HFF-Myc (cell line): ENCODE measurements around the gene ARHGAP15.
A peak's percentile ranks its signal among the peaks of the same experiment; 100 is the strongest.
"Not testable (repeated sequence)": the region's sequence is repeated elsewhere in the genome, so short reads cannot be mapped to it uniquely, and the experiment has no call there.

Source experiments
- DNase-seq: peaks from one replicate; pipeline ENCODE4 v3.0.0-alpha.2; 2011; ENCODE audit warnings: low read depth; ENCODE audit errors: extremely low read depth
- H3K4me3 ChIP-seq: replicated peaks from 2 replicates; pipeline ENCODE4 v1.5.1; 2011; ENCODE audit warnings: low read depth, mild to moderate bottlenecking, control low read depth, low read length
- TF ChIP-seq, protein P1 (sequence below): IDR thresholded peaks from 2 replicates; pipeline ENCODE4 v1.5.1; 2012; ENCODE audit warnings: mild to moderate bottlenecking, low read depth, low read length, control low read depth; ENCODE audit errors: missing control alignments

The ARHGAP15 gene

DNA sequence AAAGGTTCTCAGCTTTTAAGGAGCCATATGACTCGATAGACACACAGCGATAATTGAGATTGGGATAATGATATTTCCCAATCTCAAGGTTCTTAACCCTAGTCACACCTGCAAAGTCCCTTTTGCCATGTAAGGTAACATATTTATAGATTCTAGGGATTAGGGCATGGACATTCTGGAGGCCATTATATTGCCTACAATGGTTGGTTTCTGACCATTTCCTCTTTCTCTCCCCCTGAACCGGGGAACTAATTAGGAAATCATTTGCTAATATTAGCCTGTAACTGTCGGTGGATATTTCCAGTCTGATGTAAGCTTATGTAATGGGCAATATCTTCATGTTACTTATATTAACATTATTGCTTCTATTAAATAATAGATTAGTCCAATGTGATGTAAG, 40.8 kb upstream of the ARHGAP15 start:
- no peak overlapping the region for H3K4me3 ChIP-seq
- no peak for DNase-seq
- TF ChIP-seq, protein P1, sequence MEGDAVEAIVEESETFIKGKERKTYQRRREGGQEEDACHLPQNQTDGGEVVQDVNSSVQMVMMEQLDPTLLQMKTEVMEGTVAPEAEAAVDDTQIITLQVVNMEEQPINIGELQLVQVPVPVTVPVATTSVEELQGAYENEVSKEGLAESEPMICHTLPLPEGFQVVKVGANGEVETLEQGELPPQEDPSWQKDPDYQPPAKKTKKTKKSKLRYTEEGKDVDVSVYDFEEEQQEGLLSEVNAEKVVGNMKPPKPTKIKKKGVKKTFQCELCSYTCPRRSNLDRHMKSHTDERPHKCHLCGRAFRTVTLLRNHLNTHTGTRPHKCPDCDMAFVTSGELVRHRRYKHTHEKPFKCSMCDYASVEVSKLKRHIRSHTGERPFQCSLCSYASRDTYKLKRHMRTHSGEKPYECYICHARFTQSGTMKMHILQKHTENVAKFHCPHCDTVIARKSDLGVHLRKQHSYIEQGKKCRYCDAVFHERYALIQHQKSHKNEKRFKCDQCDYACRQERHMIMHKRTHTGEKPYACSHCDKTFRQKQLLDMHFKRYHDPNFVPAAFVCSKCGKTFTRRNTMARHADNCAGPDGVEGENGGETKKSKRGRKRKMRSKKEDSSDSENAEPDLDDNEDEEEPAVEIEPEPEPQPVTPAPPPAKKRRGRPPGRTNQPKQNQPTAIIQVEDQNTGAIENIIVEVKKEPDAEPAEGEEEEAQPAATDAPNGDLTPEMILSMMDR: no peak

DNA sequence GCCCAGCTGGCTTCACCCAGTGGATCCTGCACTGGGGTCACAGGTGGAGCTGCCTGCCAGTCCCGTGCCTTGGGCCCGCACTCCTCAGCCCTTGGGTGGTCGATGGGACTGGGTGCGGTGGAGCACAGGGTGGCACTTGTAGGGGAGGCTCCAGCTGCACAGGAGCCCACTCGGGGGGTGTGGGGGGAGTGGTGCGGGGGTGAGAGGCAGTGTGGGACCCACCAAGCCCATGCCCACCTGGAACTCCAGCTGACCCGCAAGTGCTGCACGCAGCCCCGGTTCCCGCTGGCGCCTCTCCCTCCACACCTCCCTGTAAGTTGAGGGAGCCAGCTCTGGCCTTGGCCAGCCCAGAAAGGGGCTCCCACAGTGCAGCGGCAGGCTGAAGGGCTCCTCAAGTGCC, 39.7 kb upstream of the ARHGAP15 start:
- not testable (repeated sequence) for DNase-seq, H3K4me3 ChIP-seq

DNA sequence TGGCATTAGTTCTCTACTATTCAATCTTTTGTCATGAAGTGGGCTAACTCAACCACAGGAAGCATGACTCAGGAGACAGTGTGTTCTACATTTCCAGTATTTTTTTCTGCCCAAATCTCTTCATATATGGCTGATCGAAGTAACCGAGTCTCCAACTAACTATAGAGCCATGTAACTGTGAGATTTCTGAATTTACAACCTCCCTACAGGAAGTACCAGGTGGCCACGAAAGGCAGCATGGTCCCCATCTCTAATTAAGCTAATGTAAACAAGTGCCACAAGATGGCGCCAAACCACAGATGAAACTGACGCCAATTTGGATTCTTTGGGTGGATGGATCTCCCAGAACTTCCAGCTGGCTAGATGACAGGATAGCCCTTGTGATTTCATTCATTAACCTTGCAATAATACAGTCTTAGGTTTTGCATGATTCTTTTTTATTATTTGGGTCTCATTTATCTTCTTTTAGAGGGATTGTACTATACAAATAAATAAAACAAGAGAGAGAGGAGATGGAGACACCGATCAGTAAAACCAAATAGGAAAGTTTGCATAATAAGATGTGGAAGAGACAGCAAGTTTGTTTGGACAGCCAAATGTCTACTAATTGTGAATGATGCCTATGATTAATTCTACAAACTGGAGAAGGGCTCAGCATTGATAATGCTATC, 18.3 kb upstream of the ARHGAP15 start:
- TF ChIP-seq, protein P1: peak; percentile 68
- DNase-seq: peak; percentile 46
- H3K4me3 ChIP-seq: no peak overlapping the region

DNA sequence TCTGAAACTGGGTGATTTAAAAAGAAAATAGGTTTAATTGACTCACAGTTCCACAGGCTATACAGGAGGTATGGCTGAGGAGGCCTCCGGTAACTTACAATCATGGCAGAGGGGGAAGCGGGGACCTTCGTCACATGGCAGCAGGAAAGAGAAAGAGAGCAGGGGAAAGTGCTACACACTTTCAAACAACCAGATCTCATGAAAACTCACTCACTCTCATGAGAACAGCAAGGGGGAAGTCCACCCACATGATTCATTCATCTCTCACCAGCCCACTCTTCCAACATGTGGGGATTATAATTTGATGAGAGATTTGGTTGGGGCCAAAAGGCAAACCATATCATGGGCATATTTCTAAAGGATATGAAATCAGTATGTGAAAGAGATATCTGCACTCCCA, 12.0 kb upstream of the ARHGAP15 start:
- DNase-seq: no peak
- TF ChIP-seq, protein P1: no peak
- no peak overlapping the region for H3K4me3 ChIP-seq

DNA sequence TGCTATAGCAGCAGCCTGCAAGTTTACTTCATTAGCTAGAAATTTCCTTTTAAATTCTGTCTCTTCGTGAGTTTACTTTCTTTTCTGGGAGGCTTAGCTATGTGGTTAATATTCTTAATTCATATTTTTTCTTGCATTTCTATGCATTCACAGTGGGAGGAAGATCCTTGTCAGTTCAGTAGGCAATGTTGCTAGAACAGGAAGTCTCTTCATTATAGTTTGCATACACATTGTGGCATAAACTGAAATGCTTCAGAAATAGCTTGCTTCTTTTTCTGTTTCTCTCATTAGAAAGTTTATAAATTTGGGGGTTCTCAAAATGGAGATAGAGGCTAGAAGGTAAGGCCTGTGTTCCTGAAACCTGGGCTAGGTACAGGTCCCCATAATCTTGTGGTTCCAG, 8.1 kb upstream of the ARHGAP15 start:
- no peak overlapping the region for H3K4me3 ChIP-seq
- no peak for DNase-seq
- TF ChIP-seq, protein P1: no peak

DNA sequence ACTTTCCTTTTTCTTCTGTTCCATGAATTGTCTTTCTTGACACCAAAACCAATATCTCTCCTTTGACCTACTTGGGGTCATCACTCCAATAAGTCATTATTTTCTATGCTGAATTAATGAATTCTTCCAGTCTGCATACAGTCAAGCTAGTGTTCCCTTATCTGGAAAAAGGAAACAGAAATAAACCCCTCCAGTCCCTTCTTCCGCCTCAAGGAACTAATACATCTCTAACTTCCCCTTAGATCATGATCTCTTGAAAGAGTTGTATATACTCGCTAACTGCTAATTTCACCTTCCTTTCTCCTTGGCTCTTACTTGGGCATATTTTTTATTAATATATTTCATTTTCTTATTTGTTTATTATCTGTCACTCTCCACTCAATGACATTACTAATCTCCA, 7.3 kb upstream of the ARHGAP15 start:
- no peak overlapping the region for H3K4me3 ChIP-seq
- no peak for DNase-seq
- TF ChIP-seq, protein P1: no peak

DNA sequence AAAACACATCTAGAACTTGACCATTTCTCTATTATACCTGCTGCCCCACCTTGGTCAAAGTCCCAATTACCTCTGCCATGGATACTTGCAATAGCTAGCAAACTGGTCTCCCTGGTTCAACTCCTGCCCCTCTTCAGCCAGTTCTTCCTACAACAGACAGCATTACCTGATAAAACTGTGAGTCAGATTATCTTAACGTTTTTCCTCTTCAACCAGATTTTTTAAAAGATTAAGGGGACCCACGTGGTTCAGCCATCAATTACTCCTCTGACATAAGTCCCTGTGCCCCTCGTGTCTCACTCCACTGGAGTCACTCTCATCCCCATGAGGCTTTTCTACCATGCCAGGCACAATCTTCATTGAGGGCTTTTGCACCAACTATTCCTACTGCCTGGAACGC, 5.3 kb upstream of the ARHGAP15 start:
- TF ChIP-seq, protein P1: no peak
- no peak for DNase-seq
- no peak overlapping the region for H3K4me3 ChIP-seq
